ENCODE data around the gene SCAF8. TPM values are rescaled to one million over a fixed set of nuclear protein-coding genes. Genes with fewer than 3 reads are reported as not detected.

The SCAF8 gene
- total RNA-seq, 1 experiment from 2014 or later = 49.5 TPM

DNA sequence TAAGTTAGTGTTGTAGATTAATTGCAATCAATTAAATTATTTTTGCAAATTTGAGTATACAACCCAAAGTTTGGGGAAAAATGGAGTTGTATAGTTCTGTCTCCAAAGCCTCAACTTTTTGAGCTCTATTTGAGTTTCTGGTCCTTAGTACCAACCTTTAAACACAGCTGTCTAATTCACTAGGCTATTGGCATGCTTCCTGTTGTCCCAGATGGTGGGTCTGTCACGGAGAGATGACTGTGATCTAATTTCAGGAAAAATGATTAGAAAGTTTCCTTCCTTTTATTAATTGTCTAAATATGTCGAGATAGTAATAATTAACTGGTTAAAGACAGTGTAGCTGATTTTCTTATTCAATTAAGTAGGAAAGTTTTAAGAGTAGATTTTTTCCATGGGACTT lies 109.6 kb downstream of the SCAF8 start:
- Histone ChIP-seq H3K27ac (ENCODE audit: low read depth, low read length, poor library complexity, severe bottlenecking) (no peak overlapping the region), H3K27me3 (replicated peaks; ENCODE audit: insufficient read depth, low read depth, low read length, poor library complexity) (no peaks in the 10 kb centered on the region), H3K4me3 (ENCODE audit: low read depth, low read length, poor library complexity, severe bottlenecking) (no peak overlapping the region), H3K4me1 (ENCODE audit: insufficient read depth, low read length, poor library complexity, severe bottlenecking) (peaks cover 31% of the 10 kb centered on the region), H3K36me3 (ENCODE audit: insufficient read depth, low read length, poor library complexity, severe bottlenecking) (peaks cover 4% of the 10 kb centered on the region), H3K9me3 (ENCODE audit: low read depth, low read length, poor library complexity, severe bottlenecking) (no peaks in the 10 kb centered on the region)
- DNase-seq (ENCODE audit: low spot score) = peak; percentile 68
- intact Hi-C loops (cut with micrococcal nuclease; ENCODE audit: unreplicated experiment) = no loop called here
- no peak for TF ChIP-seq EZH2 (IDR thresholded peaks at IDR 0.05; ENCODE audit: borderline replicate concordance, low read depth, low read length, poor library complexity, severe bottlenecking)
- TF ChIP-seq, protein P1, sequence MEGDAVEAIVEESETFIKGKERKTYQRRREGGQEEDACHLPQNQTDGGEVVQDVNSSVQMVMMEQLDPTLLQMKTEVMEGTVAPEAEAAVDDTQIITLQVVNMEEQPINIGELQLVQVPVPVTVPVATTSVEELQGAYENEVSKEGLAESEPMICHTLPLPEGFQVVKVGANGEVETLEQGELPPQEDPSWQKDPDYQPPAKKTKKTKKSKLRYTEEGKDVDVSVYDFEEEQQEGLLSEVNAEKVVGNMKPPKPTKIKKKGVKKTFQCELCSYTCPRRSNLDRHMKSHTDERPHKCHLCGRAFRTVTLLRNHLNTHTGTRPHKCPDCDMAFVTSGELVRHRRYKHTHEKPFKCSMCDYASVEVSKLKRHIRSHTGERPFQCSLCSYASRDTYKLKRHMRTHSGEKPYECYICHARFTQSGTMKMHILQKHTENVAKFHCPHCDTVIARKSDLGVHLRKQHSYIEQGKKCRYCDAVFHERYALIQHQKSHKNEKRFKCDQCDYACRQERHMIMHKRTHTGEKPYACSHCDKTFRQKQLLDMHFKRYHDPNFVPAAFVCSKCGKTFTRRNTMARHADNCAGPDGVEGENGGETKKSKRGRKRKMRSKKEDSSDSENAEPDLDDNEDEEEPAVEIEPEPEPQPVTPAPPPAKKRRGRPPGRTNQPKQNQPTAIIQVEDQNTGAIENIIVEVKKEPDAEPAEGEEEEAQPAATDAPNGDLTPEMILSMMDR (conservative IDR thresholded peaks at IDR 0.05; ENCODE audit: low read depth, low read length) = no peak
- no TSS peak for BruUV-seq (replicated peaks)
- POLR2A ChIA-PET (ENCODE audit: low non-redundant PET) = no interaction called here
- CTCF ChIA-PET = interaction anchor here (1.2 kb wide), 1 partner anchor 25 kb away, joined by 3 read pairs; no protein-coding TSS in a partner anchor

DNA sequence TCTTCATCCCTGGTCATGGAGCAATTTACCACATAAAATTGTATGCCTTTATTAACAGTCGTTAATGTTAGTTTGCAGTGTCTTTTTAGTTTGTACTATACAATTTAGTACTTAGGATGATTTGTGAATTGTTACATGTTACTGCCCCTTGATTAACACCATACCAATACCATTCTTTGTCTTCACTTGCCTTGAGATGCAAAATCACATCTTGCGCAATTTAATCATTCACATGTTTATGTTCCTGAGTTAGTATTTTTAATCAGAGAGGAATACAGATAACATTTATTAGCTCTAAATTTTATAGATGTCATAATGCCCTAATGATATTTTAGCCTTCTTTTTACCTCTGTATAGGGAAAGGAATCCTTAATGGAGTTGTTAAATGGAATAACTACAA lies 114.1 kb downstream of the SCAF8 start:
- DNase-seq (ENCODE audit: low spot score) = no peak
- intact Hi-C loops (cut with micrococcal nuclease; ENCODE audit: unreplicated experiment) = no loop called here
- Histone ChIP-seq H3K27ac (ENCODE audit: low read depth, low read length, poor library complexity, severe bottlenecking) (no peak overlapping the region), H3K4me1 (ENCODE audit: insufficient read depth, low read length, poor library complexity, severe bottlenecking) (peaks cover 35% of the 10 kb centered on the region), H3K27me3 (replicated peaks; ENCODE audit: insufficient read depth, low read depth, low read length, poor library complexity) (no peaks in the 10 kb centered on the region), H3K4me3 (ENCODE audit: low read depth, low read length, poor library complexity, severe bottlenecking) (no peak overlapping the region), H3K9me3 (ENCODE audit: low read depth, low read length, poor library complexity, severe bottlenecking) (no peaks in the 10 kb centered on the region), H3K36me3 (ENCODE audit: insufficient read depth, low read length, poor library complexity, severe bottlenecking) (no peaks in the 10 kb centered on the region)
- POLR2A ChIA-PET (ENCODE audit: low non-redundant PET) = no interaction called here
- no TSS peak for BruUV-seq (replicated peaks)
- TF ChIP-seq, protein P1 (conservative IDR thresholded peaks at IDR 0.05; ENCODE audit: low read depth, low read length) = no peak
- no peak for TF ChIP-seq EZH2 (IDR thresholded peaks at IDR 0.05; ENCODE audit: borderline replicate concordance, low read depth, low read length, poor library complexity, severe bottlenecking)
- CTCF ChIA-PET = no interaction called here

DNA sequence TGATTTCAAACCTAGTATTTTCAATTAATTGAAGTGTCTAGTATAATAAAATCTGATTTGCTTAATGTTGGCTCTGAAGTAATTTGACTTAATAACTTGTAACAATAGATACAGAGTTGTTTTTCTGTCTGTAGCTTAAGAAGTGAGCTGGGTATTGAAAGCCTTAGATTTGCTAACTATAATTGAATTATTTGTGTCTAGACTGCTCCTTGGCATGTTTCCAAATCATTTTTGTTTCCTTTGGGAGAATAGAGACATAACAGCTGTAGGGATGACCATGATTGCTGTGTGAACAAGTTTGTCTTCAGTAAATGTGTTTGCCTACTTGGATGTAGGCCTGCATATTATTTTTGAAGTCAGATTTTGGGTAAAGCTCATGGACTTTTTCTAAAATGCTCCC lies 115.4 kb downstream of the SCAF8 start:
- H3K9me3 ChIP-seq (ENCODE audit: low read depth, low read length, poor library complexity, severe bottlenecking) = no peaks in the 10 kb centered on the region
- peaks cover 26% of the 10 kb centered on the region for H3K4me1 ChIP-seq (ENCODE audit: insufficient read depth, low read length, poor library complexity, severe bottlenecking)
- no peak for TF ChIP-seq EZH2 (IDR thresholded peaks at IDR 0.05; ENCODE audit: borderline replicate concordance, low read depth, low read length, poor library complexity, severe bottlenecking)
- TF ChIP-seq, protein P1 (conservative IDR thresholded peaks at IDR 0.05; ENCODE audit: low read depth, low read length) = no peak
- no peaks in the 10 kb centered on the region for H3K36me3 ChIP-seq (ENCODE audit: insufficient read depth, low read length, poor library complexity, severe bottlenecking)
- no peak overlapping the region for H3K27ac ChIP-seq (ENCODE audit: low read depth, low read length, poor library complexity, severe bottlenecking)
- BruUV-seq (replicated peaks) = no TSS peak
- ChIA-PET CTCF (no interaction called here), POLR2A (ENCODE audit: low non-redundant PET) (no interaction called here)
- H3K4me3 ChIP-seq (ENCODE audit: low read depth, low read length, poor library complexity, severe bottlenecking) = no peak overlapping the region
- no peaks in the 10 kb centered on the region for H3K27me3 ChIP-seq (replicated peaks; ENCODE audit: insufficient read depth, low read depth, low read length, poor library complexity)
- intact Hi-C loops (cut with micrococcal nuclease; ENCODE audit: unreplicated experiment) = no loop called here
- DNase-seq (ENCODE audit: low spot score) = peak; percentile 80

Data from A673 (cell line).